Transverse colon (tissue), 4 donors: ENCODE measurements around the gene RPL26. TPM values are rescaled to one million over a fixed set of nuclear protein-coding genes. Genes with fewer than 3 reads are reported as not detected.

ENCODE experiments used
- DNase-seq: peaks from one replicate; pipeline ENCODE4 v3.0.0-alpha.2; 2019
- H3K27ac ChIP-seq, 4 donors: fragments of 200-600 bp; sonication (generic); 2 replicates each; pipeline ENCODE4 v1.5.1; 2016 to 2018; ENCODE audit warnings: inconsistent platforms in 4 of 4
- H3K27me3 ChIP-seq: fragments of 200-600 bp; sonication (generic); 2 replicates; pipeline ENCODE4 v1.5.1; 2017; ENCODE audit warnings: inconsistent platforms
- H3K36me3 ChIP-seq, 4 donors: fragments of 200-600 bp; sonication (generic); 2 replicates each; pipeline ENCODE4 v1.5.1; 2017 to 2019; ENCODE audit warnings: inconsistent platforms in 4 of 4
- H3K4me1 ChIP-seq, 4 donors: fragments of 200-600 bp; sonication (generic); 2 replicates each; pipeline ENCODE4 v1.5.1; 2017 to 2020; ENCODE audit warnings: inconsistent platforms in 4 of 4
- H3K4me3 ChIP-seq, 4 donors: fragments of 200-600 bp; sonication (generic); 1 replicate in 1 of 4; 2 replicates in 3 of 4; pipeline versions ENCODE4 v1.5.1 to v1.6.1; 2017 to 2019; ENCODE audit warnings: inconsistent platforms in 4 of 4
- H3K9me3 ChIP-seq, 2 donors: fragments of 200-600 bp; sonication (generic); 2 replicates each; pipeline ENCODE4 v1.5.1; 2017 to 2019; ENCODE audit warnings: inconsistent platforms in 2 of 2
- CTCF ChIP-seq, 5 experiments: fragments of 200-600 bp in 3 of 5; fragments of 450-650 bp in 2 of 5; sonication (generic) in 3 of 5; IDR thresholded peaks; 1 replicate in 2 of 5; 2 replicates in 3 of 5; pipeline ENCODE4 v1.5.1; 2016 to 2017; ENCODE audit warnings: antibody characterized with exemption in 5 of 5, inconsistent platforms in 3 of 5, mild to moderate bottlenecking in 2 of 5, moderate library complexity in 1 of 5
- EP300 ChIP-seq: sonication (generic); formaldehyde crosslinking; IDR thresholded peaks from one replicate; pipeline ENCODE4 v1.6.1; 2017; ENCODE audit warnings: antibody characterized with exemption, low read depth
- POLR2A ChIP-seq: fragments of 450-650 bp; IDR thresholded peaks from one replicate; pipeline ENCODE4 v1.6.1; 2016; ENCODE audit warnings: antibody characterized with exemption, mild to moderate bottlenecking, moderate library complexity
- POLR2AphosphoS5 ChIP-seq, 3 donors: sonication (generic); formaldehyde crosslinking; IDR thresholded peaks; one replicate each; pipeline ENCODE4 v1.6.1; 2016; ENCODE audit warnings: antibody characterized with exemption in 3 of 3
- WGBS, 2 donors: methylation state at CpG; one replicate each; pipeline ENCODE4 v1.1.5; 2018; ENCODE audit warnings: low coverage in 1 of 2; 5-methylcytosine and 5-hydroxymethylcytosine counted together
- in situ Hi-C, 4 donors: fragments of 200-750 bp; cut with MboI; loops; one replicate each; pipeline versions ENCODE4 v1.15.0 to v1.15.1; 2017; ENCODE audit warnings: low sequenced_read_pairs in 3 of 4, low pct_ligation_motif_present in 1 of 4, low pct_unique_long_range_greater_than_20kb in 1 of 4
- intact Hi-C: fragments of 100-400 bp; cut with DNase I; formaldehyde crosslinking; loops from one replicate; pipeline ENCODE4 v1.15.1; 2023; ENCODE audit warnings: low total_unique reads
- total RNA-seq, 4 donors: library from RNA; depleted of rRNA; stranded (reverse); fragments of >200 nt; gene quantifications; one replicate each; pipeline ENCODE4 v1.1.0, GENCODE V29; 2016

The RPL26 gene
- total RNA-seq, 4 donors from 2014 or later = 714 to 2,921 (median 2,064) TPM

- no peak for DNase-seq
- 54 to 67% methylated on average over 3 to 5 of the region's 5 CpGs for WGBS, 2 donors
- Histone ChIP-seq H3K4me1 (no peaks in the 10 kb centered on the region), H3K27ac (no peak overlapping the region), H3K27me3 (peaks cover 20% of the 10 kb centered on the region), H3K4me3 (no peak overlapping the region), H3K9me3 (no peaks in the 10 kb centered on the region), H3K36me3 (no peaks in the 10 kb centered on the region)
- intact Hi-C loops = no loop called here
- no peak for TF ChIP-seq POLR2A
- TF ChIP-seq POLR2AphosphoS5 (IDR thresholded peaks at IDR 0.05) = no peak
- no peak for TF ChIP-seq CTCF (IDR thresholded peaks at IDR 0.05)
- no peak for TF ChIP-seq EP300
- in situ Hi-C loops = no loop called here
These were observed 36.9 kb downstream of the RPL26 start for GRCh38 chr17:8345951-8346665.

DNA sequence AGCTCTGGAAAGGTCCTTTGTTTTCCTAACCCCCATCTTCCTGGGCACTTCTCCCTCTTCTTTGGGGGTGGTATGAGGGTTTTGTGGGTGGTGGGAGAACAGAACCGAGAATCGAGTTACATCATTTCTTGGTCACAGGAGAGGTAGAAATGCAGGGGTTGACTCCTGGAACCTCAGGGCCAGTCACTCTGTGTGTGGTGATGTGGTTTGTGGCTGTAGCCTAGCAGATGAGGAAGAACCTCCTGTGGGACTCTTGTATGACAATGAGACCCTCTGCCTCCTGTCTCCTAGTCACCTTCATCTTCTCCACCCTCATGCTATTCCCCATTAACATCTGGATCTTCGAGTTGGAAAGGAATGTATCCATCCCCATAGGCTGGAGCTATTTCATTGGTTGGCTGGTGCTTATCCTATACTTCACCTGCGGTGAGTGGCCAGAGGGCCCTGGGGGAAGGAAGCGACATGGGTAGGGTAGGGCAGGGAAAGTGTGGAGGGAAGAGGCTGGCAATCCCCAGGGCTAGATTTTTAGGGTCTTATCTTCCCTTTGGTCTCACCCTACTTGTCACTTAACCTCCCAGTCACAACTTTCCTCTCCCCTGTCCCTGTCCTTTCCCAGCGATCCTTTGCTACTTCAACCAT, 37.8 kb downstream of the RPL26 start:
- no peak for DNase-seq
- TF ChIP-seq EP300 (no peak), CTCF (IDR thresholded peaks at IDR 0.05) (no peak), POLR2AphosphoS5 (IDR thresholded peaks at IDR 0.05) (no peak), POLR2A (no peak)
- intact Hi-C loops (no loop called here), in situ Hi-C loops (no loop called here)
- H3K27me3 ChIP-seq = peaks cover 20% of the 10 kb centered on the region
- H3K36me3 ChIP-seq = no peaks in the 10 kb centered on the region
- no peak overlapping the region for H3K4me3 ChIP-seq
- H3K4me1 ChIP-seq = no peaks in the 10 kb centered on the region
- H3K27ac ChIP-seq = no peak overlapping the region
- 69% methylated on average over 6 of the region's 6 CpGs; no CpG with 5 or more reads in 1 of the 2 donors for WGBS, 2 donors
- no peaks in the 10 kb centered on the region for H3K9me3 ChIP-seq

GRCh38 chr17:8341456-8341855, 41.5 kb downstream of the RPL26 start:
- no peaks in the 10 kb centered on the region for H3K36me3 ChIP-seq
- DNase-seq = no peak
- no peak overlapping the region for H3K27ac ChIP-seq
- intact Hi-C loops = no loop called here
- TF ChIP-seq POLR2AphosphoS5 (IDR thresholded peaks at IDR 0.05) (no peak), POLR2A (no peak), EP300 (no peak), CTCF (IDR thresholded peaks at IDR 0.05) (no peak)
- in situ Hi-C loops = no loop called here
- no peaks in the 10 kb centered on the region for H3K27me3 ChIP-seq
- peaks cover 0 to 2% (median 0%) of the 10 kb centered on the region in 4 donors for H3K4me1 ChIP-seq
- no peak overlapping the region for H3K4me3 ChIP-seq
- no peaks in the 10 kb centered on the region for H3K9me3 ChIP-seq
- WGBS, 2 donors = 77 to 100% methylated on average over 1 to 4 of the region's 4 CpGs

- Histone ChIP-seq H3K4me3 (no peak within 1 kb of the TSS), H3K27ac (no peak within 1 kb of the TSS), H3K27me3 (no peaks in the 10 kb centered on the region), H3K9me3 (no peaks in the 10 kb centered on the region), H3K36me3 (no peaks in the 10 kb centered on the region), H3K4me1 (peaks cover 0 to 2% (median 0%) of the 10 kb centered on the region in 4 donors)
- intact Hi-C loops = no loop called here
- TF ChIP-seq POLR2A (no peak), POLR2AphosphoS5 (IDR thresholded peaks at IDR 0.05) (no peak), EP300 (no peak), CTCF (IDR thresholded peaks at IDR 0.05) (no peak)
- in situ Hi-C loops = no loop called here
- DNase-seq = no peak
- 68 to 78% methylated on average over 1 to 2 of the region's 2 CpGs for WGBS, 2 donors
These were observed 43.5 kb downstream of the RPL26 start, which contains the start of gene ODF4 for GRCh38 chr17:8339540-8339939. Gene ODF4, plus strand, starts transcription at chr17:8339840. Its CDS starts 212 bp downstream, at chr17:8340052.
